Kidney epithelial cell (primary cell): ENCODE measurements around the gene SMAD9. TPM values are rescaled to one million over a fixed set of nuclear protein-coding genes. Genes with fewer than 3 reads are reported as not detected.

Source experiments
- DNase-seq: peaks from one replicate; pipeline ENCODE4 v3.0.0-alpha.2; 2010; ENCODE audit warnings: low read depth
- H3K27me3 ChIP-seq: 2 replicates; pipeline ENCODE4 v1.6.0; 2011; ENCODE audit warnings: low read length; ENCODE audit not compliant: control insufficient read depth, insufficient read depth
- H3K36me3 ChIP-seq: 2 replicates; pipeline ENCODE4 v1.5.1; 2011; ENCODE audit warnings: low read length; ENCODE audit not compliant: control insufficient read depth, insufficient read depth
- H3K4me3 ChIP-seq: 2 replicates; pipeline ENCODE4 v1.5.1; 2011; ENCODE audit warnings: low read depth, mild to moderate bottlenecking, control low read depth, low read length
- CTCF ChIP-seq: IDR thresholded peaks from 2 replicates; pipeline ENCODE4 v1.5.1; 2011; ENCODE audit warnings: mild to moderate bottlenecking, moderate library complexity, low read length, control low read depth, inconsistent platforms; ENCODE audit not compliant: insufficient read depth, poor library complexity, severe bottlenecking
- total RNA-seq: library from RNA; depleted of rRNA; stranded (reverse); fragments of >200 nt; gene quantifications from 2 replicates; pipeline ENCODE4 v1.2.3, GENCODE V29; 2015

SMAD9 gene
- total RNA-seq, 1 donor from 2014 or later = 0.38 TPM

DNA sequence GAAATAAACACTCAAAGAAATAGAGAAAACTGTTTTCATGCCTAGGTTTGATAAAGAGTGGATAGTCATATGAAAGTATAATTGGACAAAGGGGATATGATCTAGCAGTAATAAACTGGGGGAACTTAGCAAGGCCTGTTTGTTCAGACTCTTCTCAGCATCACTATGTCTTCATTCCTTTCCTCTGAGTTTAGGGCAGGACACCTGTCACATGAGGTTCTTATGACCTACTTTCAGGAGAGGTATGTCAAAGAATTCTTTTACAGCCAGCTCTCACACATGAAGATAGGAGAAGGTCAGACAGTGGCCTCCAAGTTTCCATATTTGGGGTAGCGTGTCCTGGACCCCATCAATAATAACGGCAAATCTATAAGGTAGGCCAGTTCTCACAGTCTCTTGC, 112.4 kb downstream of the SMAD9 start:
- DNase-seq = no peak
- no peaks in the 10 kb centered on the region for H3K36me3 ChIP-seq
- H3K4me3 ChIP-seq = no peak overlapping the region
- no peaks in the 10 kb centered on the region for H3K27me3 ChIP-seq
- no peak for TF ChIP-seq CTCF

DNA sequence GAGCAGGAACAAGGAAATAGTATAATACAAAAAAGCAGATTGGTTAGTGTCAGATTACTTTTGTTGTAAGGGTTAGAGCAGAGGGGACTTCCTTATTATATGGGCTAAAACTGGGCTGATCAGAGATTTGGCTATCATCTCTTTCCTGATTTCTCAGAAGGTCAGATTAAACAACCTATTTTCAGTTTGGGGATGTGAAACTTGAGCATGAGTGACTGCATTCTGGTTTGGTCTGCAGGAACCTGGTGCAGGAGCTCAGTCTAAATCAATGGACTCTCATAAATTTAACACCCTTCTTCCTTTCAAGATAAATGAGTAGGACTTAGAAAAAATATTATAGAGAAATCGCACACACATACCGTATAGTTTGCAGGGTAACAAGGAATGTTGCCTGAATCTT, 113.9 kb downstream of the SMAD9 start:
- H3K27me3 ChIP-seq = no peaks in the 10 kb centered on the region
- no peaks in the 10 kb centered on the region for H3K36me3 ChIP-seq
- no peak for DNase-seq
- no peak overlapping the region for H3K4me3 ChIP-seq
- TF ChIP-seq CTCF = no peak

- TF ChIP-seq CTCF = no peak
- H3K27me3 ChIP-seq = no peaks in the 10 kb centered on the region
- DNase-seq = no peak
- H3K36me3 ChIP-seq = no peaks in the 10 kb centered on the region
- no peak overlapping the region for H3K4me3 ChIP-seq
Observed at GRCh38 chr13:36804588-36804987, 115.5 kb downstream of the SMAD9 start.

DNA sequence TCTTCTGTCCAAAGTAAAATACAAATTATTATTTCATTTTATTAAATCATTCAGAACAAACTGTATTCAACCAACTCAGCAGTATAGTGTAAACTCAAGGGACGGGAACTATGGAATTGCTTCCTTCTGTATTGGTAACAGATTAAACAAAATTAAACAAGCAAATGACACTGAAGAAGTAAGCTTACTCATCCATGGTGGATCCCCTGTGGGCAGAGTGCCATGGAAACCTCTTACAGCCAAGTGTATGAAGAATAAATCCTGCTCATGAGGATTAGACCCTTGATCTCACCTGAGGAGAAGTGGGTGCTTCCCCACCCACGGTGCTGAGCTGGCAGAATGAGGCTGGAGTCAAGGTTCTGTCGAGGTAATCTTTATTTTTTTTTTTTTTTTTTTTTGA, 119.0 kb downstream of the SMAD9 start:
- no peak for DNase-seq
- Histone ChIP-seq H3K4me3 (no peak overlapping the region), H3K36me3 (no peaks in the 10 kb centered on the region), H3K27me3 (no peaks in the 10 kb centered on the region)
- TF ChIP-seq CTCF = no peak

- no peak for TF ChIP-seq CTCF
- no peak overlapping the region for H3K4me3 ChIP-seq
- no peak for DNase-seq
- H3K27me3 ChIP-seq = no peaks in the 10 kb centered on the region
- no peaks in the 10 kb centered on the region for H3K36me3 ChIP-seq
Observed at GRCh38 chr13:36796052-36796451, 124.0 kb downstream of the SMAD9 start.

DNA sequence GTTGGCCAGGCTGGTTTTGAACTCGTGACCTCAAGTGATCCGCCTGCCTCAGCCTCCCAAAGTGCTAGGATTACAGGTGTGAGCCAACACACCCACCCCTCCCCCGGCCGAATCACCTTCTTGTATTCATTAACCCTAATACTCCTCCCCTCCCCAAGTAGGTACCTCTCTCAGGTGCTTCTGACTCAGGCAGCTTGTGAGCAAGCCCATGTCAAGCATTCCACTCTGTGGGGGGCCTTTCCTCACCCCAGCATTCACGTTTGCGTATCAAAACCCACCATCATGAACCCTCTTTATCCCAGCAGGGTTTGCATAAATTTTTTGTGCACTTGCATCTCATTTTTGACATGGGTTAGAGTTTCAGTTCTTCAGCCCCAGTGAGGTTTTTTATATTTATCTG, 124.6 kb downstream of the SMAD9 start:
- no peaks in the 10 kb centered on the region for H3K36me3 ChIP-seq
- no peak overlapping the region for H3K4me3 ChIP-seq
- TF ChIP-seq CTCF = no peak
- DNase-seq = no peak
- no peaks in the 10 kb centered on the region for H3K27me3 ChIP-seq
